Cardiac muscle cell (in vitro differentiated cells and primary cell): ENCODE data around the gene TBX4. TPM values are rescaled to one million over a fixed set of nuclear protein-coding genes. Genes with fewer than 3 reads are reported as not detected.

Experiments used
- DNase-seq, 2 donors: peaks; one replicate each; pipeline versions ENCODE4 v3.0.0 to v3.0.0-alpha.2; 2010 to 2017; ENCODE audit warnings: low read depth in 1 of 2, low spot score in 1 of 2
- H3K27ac ChIP-seq: fragments of 200-600 bp; sonication (generic); 2 replicates; pipeline ENCODE4 v1.5.1; 2016
- H3K27me3 ChIP-seq: fragments of 200-600 bp; sonication (generic); 2 replicates; pipeline ENCODE4 v1.6.0; 2016; ENCODE audit warnings: control low read depth
- H3K36me3 ChIP-seq: fragments of 200-600 bp; sonication (generic); 2 replicates; pipeline ENCODE4 v1.5.1; 2016; ENCODE audit warnings: control low read depth
- H3K4me1 ChIP-seq: fragments of 200-600 bp; sonication (generic); 2 replicates; pipeline ENCODE4 v1.8.1; 2017; ENCODE audit warnings: low read depth, mild to moderate bottlenecking, mixed run types
- H3K4me3 ChIP-seq: fragments of 200-600 bp; sonication (generic); 2 replicates; pipeline ENCODE4 v1.5.1; 2016; ENCODE audit warnings: mild to moderate bottlenecking
- H3K9me3 ChIP-seq: fragments of 200-600 bp; sonication (generic); 2 replicates; pipeline ENCODE4 v1.5.1; 2017; ENCODE audit warnings: low read depth, mild to moderate bottlenecking, control low read depth
- polyA plus RNA-seq: library from polyadenylated mRNA; unstranded; fragments of >200 nt; fragmentation: Nextera tagmentation; extraction: Ambion mirVana; gene quantifications from 2 replicates; pipeline ENCODE4 v1.2.1, GENCODE V29; 2016
- total RNA-seq: library from RNA; depleted of rRNA; stranded (reverse); fragments of >200 nt; gene quantifications from 2 replicates; pipeline ENCODE4 v1.2.3, GENCODE V29; 2016
- TF ChIP-seq, protein P1 (sequence below): IDR thresholded peaks from 2 replicates; pipeline ENCODE4 v1.5.1; 2012; ENCODE audit warnings: low read depth, mild to moderate bottlenecking, low read length

TBX4 gene
- total and polyA plus RNA-seq, 2 experiments from 2014 or later = 0.54 to 1.6 TPM

DNA sequence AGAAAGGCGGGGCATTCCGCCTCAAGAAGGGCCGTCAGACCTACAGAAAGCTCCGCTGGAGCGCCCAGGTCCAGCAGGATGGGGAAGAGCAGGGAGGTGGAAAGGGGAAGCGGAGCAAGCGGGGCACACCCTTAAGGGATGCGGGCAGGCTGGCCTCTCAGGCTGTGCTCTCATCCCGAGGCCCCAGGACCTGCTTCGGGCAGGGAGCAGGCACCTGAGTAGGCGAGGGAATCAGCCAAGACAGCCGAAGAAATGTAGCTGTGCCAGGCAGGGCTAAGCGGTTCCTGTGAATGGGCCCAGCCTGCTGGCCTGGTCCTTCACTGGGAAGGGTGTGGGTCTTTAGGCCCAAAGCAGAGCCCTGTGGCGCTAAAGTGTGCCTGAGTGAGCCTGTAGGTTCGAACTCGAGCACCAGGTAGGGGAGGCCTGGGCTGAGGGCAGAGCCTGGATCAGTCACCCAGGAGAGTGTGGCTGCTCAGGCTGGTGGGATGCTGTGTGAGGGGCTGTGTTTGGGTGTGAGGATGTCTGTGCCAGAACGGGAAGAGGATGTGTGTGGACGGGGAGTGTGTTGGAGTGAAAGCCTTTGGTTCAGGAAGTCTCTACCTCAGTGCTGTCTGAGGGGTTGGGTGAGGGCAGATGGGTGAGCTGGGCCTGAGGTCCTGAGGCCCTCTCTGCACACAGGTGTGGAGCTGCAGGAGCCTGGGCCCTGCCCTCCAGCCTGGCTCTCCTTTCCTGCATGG lies 3.3 kb downstream of the TBX4 start:
- Histone ChIP-seq H3K27me3 (peaks cover 100% of the 10 kb centered on the region), H3K4me3 (no peak overlapping the region), H3K36me3 (no peaks in the 10 kb centered on the region), H3K27ac (no peak overlapping the region), H3K9me3 (no peaks in the 10 kb centered on the region), H3K4me1 (no peaks in the 10 kb centered on the region)
- TF ChIP-seq, protein P1, sequence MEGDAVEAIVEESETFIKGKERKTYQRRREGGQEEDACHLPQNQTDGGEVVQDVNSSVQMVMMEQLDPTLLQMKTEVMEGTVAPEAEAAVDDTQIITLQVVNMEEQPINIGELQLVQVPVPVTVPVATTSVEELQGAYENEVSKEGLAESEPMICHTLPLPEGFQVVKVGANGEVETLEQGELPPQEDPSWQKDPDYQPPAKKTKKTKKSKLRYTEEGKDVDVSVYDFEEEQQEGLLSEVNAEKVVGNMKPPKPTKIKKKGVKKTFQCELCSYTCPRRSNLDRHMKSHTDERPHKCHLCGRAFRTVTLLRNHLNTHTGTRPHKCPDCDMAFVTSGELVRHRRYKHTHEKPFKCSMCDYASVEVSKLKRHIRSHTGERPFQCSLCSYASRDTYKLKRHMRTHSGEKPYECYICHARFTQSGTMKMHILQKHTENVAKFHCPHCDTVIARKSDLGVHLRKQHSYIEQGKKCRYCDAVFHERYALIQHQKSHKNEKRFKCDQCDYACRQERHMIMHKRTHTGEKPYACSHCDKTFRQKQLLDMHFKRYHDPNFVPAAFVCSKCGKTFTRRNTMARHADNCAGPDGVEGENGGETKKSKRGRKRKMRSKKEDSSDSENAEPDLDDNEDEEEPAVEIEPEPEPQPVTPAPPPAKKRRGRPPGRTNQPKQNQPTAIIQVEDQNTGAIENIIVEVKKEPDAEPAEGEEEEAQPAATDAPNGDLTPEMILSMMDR = no peak
- DNase-seq = no peak

GRCh38 chr17:61456061-61456681 lies 3.9 kb downstream of the TBX4 start:
- H3K36me3 ChIP-seq = no peaks in the 10 kb centered on the region
- no peak overlapping the region for H3K27ac ChIP-seq
- H3K4me3 ChIP-seq = no peak overlapping the region
- TF ChIP-seq, protein P1 = no peak
- DNase-seq = no peak
- H3K27me3 ChIP-seq = peaks cover 100% of the 10 kb centered on the region
- H3K9me3 ChIP-seq = no peaks in the 10 kb centered on the region
- peaks cover 4% of the 10 kb centered on the region for H3K4me1 ChIP-seq

GRCh38 chr17:61456688-61457225 lies 4.5 kb downstream of the TBX4 start:
- TF ChIP-seq, protein P1 = no peak
- peaks cover 100% of the 10 kb centered on the region for H3K27me3 ChIP-seq
- DNase-seq = no peak
- H3K9me3 ChIP-seq = no peaks in the 10 kb centered on the region
- H3K4me1 ChIP-seq = peaks cover 4% of the 10 kb centered on the region
- no peak overlapping the region for H3K4me3 ChIP-seq
- no peak overlapping the region for H3K27ac ChIP-seq
- no peaks in the 10 kb centered on the region for H3K36me3 ChIP-seq

DNA sequence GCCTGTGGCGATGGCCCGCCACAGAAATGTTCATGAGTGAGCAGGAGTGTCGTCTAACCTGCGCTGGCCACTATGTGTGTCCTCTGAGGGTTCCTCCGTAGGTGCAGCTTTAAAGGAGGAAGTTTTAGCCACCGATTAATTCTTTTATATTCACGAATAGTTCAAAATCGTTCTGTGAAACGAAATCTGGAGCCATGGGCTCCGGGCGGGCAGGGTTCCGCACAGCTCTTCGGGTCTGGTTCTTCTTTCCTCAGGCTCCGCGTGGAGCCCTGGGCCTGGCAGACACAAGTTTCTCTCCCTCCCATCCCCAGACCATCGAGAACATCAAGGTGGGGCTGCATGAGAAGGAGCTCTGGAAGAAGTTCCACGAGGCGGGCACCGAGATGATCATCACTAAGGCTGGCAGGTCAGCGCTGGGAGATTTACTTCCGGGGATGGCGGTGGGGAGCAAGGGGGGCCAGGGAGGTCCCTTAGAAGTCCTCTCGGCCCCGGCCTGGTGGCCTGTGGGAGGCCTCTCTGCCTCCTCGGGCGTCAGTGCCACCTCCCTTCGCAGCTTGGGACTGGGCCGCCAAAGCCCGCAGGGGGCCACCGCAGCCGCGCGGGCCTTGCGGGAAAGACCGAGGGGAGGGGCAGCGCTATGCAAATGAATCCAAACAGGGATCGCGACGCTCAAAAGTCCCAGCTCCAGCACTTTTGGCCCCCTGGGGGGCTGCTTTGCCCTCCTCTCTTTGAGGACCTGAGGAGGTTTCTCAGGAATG lies 5.2 kb downstream of the TBX4 start:
- H3K27me3 ChIP-seq = peaks cover 100% of the 10 kb centered on the region
- no peaks in the 10 kb centered on the region for H3K9me3 ChIP-seq
- DNase-seq = no peak
- no peaks in the 10 kb centered on the region for H3K36me3 ChIP-seq
- H3K4me1 ChIP-seq = peaks cover 4% of the 10 kb centered on the region
- no peak overlapping the region for H3K27ac ChIP-seq
- TF ChIP-seq, protein P1 = no peak
- H3K4me3 ChIP-seq = peak overlapping the region; percentile 2

DNA sequence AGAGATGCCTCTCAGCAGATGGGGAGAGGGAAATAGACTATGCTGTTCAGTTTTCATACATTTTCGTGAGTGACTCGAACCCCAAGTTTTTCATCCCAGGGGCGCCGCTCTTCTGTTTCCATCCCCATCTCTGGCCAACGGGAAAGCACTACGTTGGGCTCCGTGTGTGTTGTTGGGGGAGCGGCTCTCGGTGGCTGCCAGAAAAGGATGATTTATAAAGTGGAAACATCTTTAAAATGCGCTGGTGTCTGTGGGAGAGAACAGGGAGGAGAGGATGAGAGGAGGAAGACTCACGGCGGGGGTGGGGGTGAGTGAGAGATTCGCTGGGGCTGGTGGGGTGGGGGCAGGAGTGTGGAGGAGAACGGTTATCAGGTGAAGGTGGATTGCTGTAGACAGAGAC lies 5.8 kb downstream of the TBX4 start:
- Histone ChIP-seq H3K27me3 (peaks cover 100% of the 10 kb centered on the region), H3K27ac (no peak overlapping the region), H3K9me3 (no peaks in the 10 kb centered on the region), H3K36me3 (no peaks in the 10 kb centered on the region), H3K4me1 (peaks cover 4% of the 10 kb centered on the region), H3K4me3 (no peak overlapping the region)
- TF ChIP-seq, protein P1 = no peak
- DNase-seq = no peak
